SK-N-SH treated with all-trans-retinoic acid at 6 μM for 48 hours (cell line): ENCODE data around the gene ME2.

Experiments used
- ATAC-seq: fragments of 200-7000 bp; cut with Tn5 transposase; 3 replicates; pipeline ENCODE4 v1.9.1; 2020; ENCODE audit warnings: mild to moderate bottlenecking, moderate library complexity
- ARNTL ChIP-seq: fragments of 450-650 bp; formaldehyde crosslinking; IDR thresholded peaks from 2 replicates; pipeline ENCODE4 v1.5.0; 2020; ENCODE audit warnings: low read depth, mild to moderate bottlenecking, moderate library complexity, borderline replicate concordance
- BACH2 ChIP-seq: fragments of 250-450 bp; sonication (Bioruptor Pico); IDR thresholded peaks from 2 replicates; pipeline ENCODE4 v1.9.0; 2021; ENCODE audit warnings: mild to moderate bottlenecking, borderline replicate concordance
- CSDC2 ChIP-seq: fragments of 250-450 bp; sonication (Bioruptor Pico); IDR thresholded peaks from 2 replicates; pipeline ENCODE4 v1.5.0; 2020; ENCODE audit warnings: mild to moderate bottlenecking, moderate library complexity
- ESRRG ChIP-seq: fragments of 250-450 bp; sonication (Bioruptor Pico); IDR thresholded peaks from 2 replicates; pipeline ENCODE4 v1.6.1; 2021; ENCODE audit warnings: mild to moderate bottlenecking
- GLIS3 ChIP-seq: fragments of 250-450 bp; sonication (Bioruptor Pico); IDR thresholded peaks from 2 replicates; pipeline ENCODE4 v1.5.0; 2020; ENCODE audit warnings: mild to moderate bottlenecking, moderate library complexity
- ISL1 ChIP-seq: fragments of 250-450 bp; sonication (Bioruptor Pico); IDR thresholded peaks from 2 replicates; pipeline ENCODE4 v2.1.2; 2022; ENCODE audit warnings: mild to moderate bottlenecking, moderate library complexity
- OSR1 ChIP-seq: fragments of 250-450 bp; sonication (Bioruptor Pico); IDR thresholded peaks from 2 replicates; pipeline ENCODE4 v1.8.0; 2022; ENCODE audit warnings: moderate library complexity, mild to moderate bottlenecking, inconsistent platforms
- PATZ1 ChIP-seq: fragments of 250-450 bp; sonication (Bioruptor Pico); IDR thresholded peaks from 2 replicates; pipeline ENCODE4 v1.8.0; 2020; ENCODE audit warnings: mild to moderate bottlenecking, moderate library complexity, borderline replicate concordance
- POU6F1 ChIP-seq: fragments of 250-450 bp; sonication (Bioruptor Pico); IDR thresholded peaks from 2 replicates; pipeline ENCODE4 v1.8.0; 2021; ENCODE audit warnings: low read depth, mild to moderate bottlenecking, moderate library complexity, borderline replicate concordance
- PPARA ChIP-seq: fragments of 250-450 bp; sonication (Bioruptor Pico); IDR thresholded peaks from 2 replicates; pipeline ENCODE4 v1.5.0; 2020; ENCODE audit warnings: mild to moderate bottlenecking, borderline replicate concordance
- RARB ChIP-seq: fragments of 250-450 bp; sonication (Bioruptor Pico); IDR thresholded peaks from 2 replicates; pipeline ENCODE4 v1.8.0; 2021; ENCODE audit warnings: mild to moderate bottlenecking, moderate library complexity
- SNAI2 ChIP-seq: fragments of 250-450 bp; sonication (Bioruptor Pico); IDR thresholded peaks from 2 replicates; pipeline ENCODE4 v1.5.0; 2020; ENCODE audit warnings: mild to moderate bottlenecking, moderate library complexity
- TCF4 ChIP-seq: fragments of 250-450 bp; sonication (Bioruptor Pico); IDR thresholded peaks from 2 replicates; pipeline ENCODE4 v1.8.0; 2021; ENCODE audit warnings: mild to moderate bottlenecking, moderate library complexity, borderline replicate concordance
- TOX ChIP-seq: fragments of 250-450 bp; sonication (Bioruptor Pico); IDR thresholded peaks from 2 replicates; pipeline ENCODE4 v1.8.0; 2021; ENCODE audit warnings: mild to moderate bottlenecking, moderate library complexity, borderline replicate concordance
- TSHZ2 ChIP-seq: fragments of 250-450 bp; sonication (Bioruptor Pico); IDR thresholded peaks from 2 replicates; pipeline ENCODE4 v1.5.0; 2020; ENCODE audit warnings: mild to moderate bottlenecking, moderate library complexity
- ZC3H10 ChIP-seq: fragments of 250-450 bp; sonication (Bioruptor Pico); IDR thresholded peaks from 2 replicates; pipeline ENCODE4 v1.5.1; 2021; ENCODE audit warnings: mild to moderate bottlenecking, moderate library complexity
- ZFP3 ChIP-seq: fragments of 250-450 bp; sonication (Bioruptor Pico); IDR thresholded peaks from 2 replicates; pipeline ENCODE4 v1.5.0; 2020; ENCODE audit warnings: mild to moderate bottlenecking, moderate library complexity
- ZFP30 ChIP-seq: fragments of 450-650 bp; formaldehyde crosslinking; IDR thresholded peaks from 2 replicates; pipeline ENCODE4 v1.5.0; 2022; ENCODE audit warnings: mild to moderate bottlenecking, moderate library complexity
- ZNF565 ChIP-seq: fragments of 450-650 bp; formaldehyde crosslinking; conservative IDR thresholded peaks from 2 replicates; pipeline ENCODE4 v1.5.0; 2020; ENCODE audit warnings: low read depth, mild to moderate bottlenecking, moderate library complexity
- ZNF70 ChIP-seq: fragments of 450-650 bp; formaldehyde crosslinking; IDR thresholded peaks from 2 replicates; pipeline ENCODE4 v1.5.0; 2020; ENCODE audit warnings: mild to moderate bottlenecking, moderate library complexity
- ZNF8 ChIP-seq: fragments of 450-650 bp; formaldehyde crosslinking; IDR thresholded peaks from 2 replicates; pipeline ENCODE4 v1.5.0; 2020; ENCODE audit warnings: mild to moderate bottlenecking, moderate library complexity
- TF ChIP-seq, protein P1 (sequence below): fragments of 250-450 bp; sonication (Bioruptor Pico); IDR thresholded peaks from 2 replicates; pipeline ENCODE4 v1.5.1; 2020; ENCODE audit warnings: low read depth, mild to moderate bottlenecking, moderate library complexity
- TF ChIP-seq, protein P2 (sequence below): fragments of 250-450 bp; sonication (Bioruptor Pico); IDR thresholded peaks from 2 replicates; pipeline ENCODE4 v1.5.1; 2021; ENCODE audit warnings: mild to moderate bottlenecking, moderate library complexity

Gene ME2

GRCh38 chr18:50875966-50876536, 2.9 kb upstream of the ME2 start:
- TF ChIP-seq BACH2, result no peak
- TF ChIP-seq ZC3H10 (CRISPR knock-in tag), result no peak
- TF ChIP-seq ZFP3 (CRISPR knock-in tag), result no peak
- TF ChIP-seq ZNF8 (CRISPR knock-in tag), result no peak
- no peak for TF ChIP-seq POU6F1 (CRISPR knock-in tag)
- TF ChIP-seq GLIS3, result no peak
- TF ChIP-seq OSR1 (CRISPR knock-in tag), result no peak
- TF ChIP-seq ZNF565, result no peak
- TF ChIP-seq ARNTL (CRISPR knock-in tag), result no peak
- no peak for TF ChIP-seq TSHZ2 (CRISPR knock-in tag)
- no peak for TF ChIP-seq ESRRG
- TF ChIP-seq ZFP30 (CRISPR knock-in tag), result no peak
- TF ChIP-seq TCF4 (CRISPR knock-in tag), result no peak
- TF ChIP-seq SNAI2 (CRISPR knock-in tag), result no peak
- TF ChIP-seq, protein P1, sequence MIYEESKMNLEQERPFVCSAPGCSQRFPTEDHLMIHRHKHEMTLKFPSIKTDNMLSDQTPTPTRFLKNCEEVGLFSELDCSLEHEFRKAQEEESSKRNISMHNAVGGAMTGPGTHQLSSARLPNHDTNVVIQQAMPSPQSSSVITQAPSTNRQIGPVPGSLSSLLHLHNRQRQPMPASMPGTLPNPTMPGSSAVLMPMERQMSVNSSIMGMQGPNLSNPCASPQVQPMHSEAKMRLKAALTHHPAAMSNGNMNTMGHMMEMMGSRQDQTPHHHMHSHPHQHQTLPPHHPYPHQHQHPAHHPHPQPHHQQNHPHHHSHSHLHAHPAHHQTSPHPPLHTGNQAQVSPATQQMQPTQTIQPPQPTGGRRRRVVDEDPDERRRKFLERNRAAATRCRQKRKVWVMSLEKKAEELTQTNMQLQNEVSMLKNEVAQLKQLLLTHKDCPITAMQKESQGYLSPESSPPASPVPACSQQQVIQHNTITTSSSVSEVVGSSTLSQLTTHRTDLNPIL (CRISPR knock-in tag), result no peak
- TF ChIP-seq ISL1 (CRISPR knock-in tag), result no peak
- TF ChIP-seq, protein P2, sequence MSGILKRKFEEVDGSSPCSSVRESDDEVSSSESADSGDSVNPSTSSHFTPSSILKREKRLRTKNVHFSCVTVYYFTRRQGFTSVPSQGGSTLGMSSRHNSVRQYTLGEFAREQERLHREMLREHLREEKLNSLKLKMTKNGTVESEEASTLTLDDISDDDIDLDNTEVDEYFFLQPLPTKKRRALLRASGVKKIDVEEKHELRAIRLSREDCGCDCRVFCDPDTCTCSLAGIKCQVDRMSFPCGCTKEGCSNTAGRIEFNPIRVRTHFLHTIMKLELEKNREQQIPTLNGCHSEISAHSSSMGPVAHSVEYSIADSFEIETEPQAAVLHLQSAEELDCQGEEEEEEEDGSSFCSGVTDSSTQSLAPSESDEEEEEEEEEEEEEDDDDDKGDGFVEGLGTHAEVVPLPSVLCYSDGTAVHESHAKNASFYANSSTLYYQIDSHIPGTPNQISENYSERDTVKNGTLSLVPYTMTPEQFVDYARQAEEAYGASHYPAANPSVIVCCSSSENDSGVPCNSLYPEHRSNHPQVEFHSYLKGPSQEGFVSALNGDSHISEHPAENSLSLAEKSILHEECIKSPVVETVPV (CRISPR knock-in tag), result no peak
- no peak for TF ChIP-seq TOX
- no peak for TF ChIP-seq CSDC2 (CRISPR knock-in tag)
- no peak for ATAC-seq

GRCh38 chr18:50877545-50878265, 1.2 kb upstream of the ME2 start:
- ATAC-seq, result no peak

More at GRCh38 chr18:50877545-50878265, 1.2 kb upstream of the ME2 start:
- TF ChIP-seq RARB (CRISPR knock-in tag), result no peak
- no peak for TF ChIP-seq ESRRG
- TF ChIP-seq PPARA, result no peak
- TF ChIP-seq, protein P2 (CRISPR knock-in tag), result no peak
- no peak for TF ChIP-seq TOX
- no peak for TF ChIP-seq BACH2
- TF ChIP-seq ZC3H10 (CRISPR knock-in tag), result no peak
- no peak for TF ChIP-seq ZNF565
- no peak for TF ChIP-seq ZNF70 (CRISPR knock-in tag)
- TF ChIP-seq PATZ1 (CRISPR knock-in tag), result no peak
- TF ChIP-seq ZNF8 (CRISPR knock-in tag), result no peak
- no peak for TF ChIP-seq CSDC2 (CRISPR knock-in tag)
- TF ChIP-seq GLIS3, result no peak
- TF ChIP-seq ZFP3 (CRISPR knock-in tag), result no peak
- TF ChIP-seq POU6F1 (CRISPR knock-in tag), result no peak
- no peak for TF ChIP-seq TCF4 (CRISPR knock-in tag)
- no peak for TF ChIP-seq OSR1 (CRISPR knock-in tag)
- no peak for TF ChIP-seq ARNTL (CRISPR knock-in tag)
- no peak for TF ChIP-seq SNAI2 (CRISPR knock-in tag)
- TF ChIP-seq, all 23 proteins: peak for 0
